Peyer's patch (tissue), 4 donors: ENCODE measurements around the gene CROCC. TPM values are rescaled to one million over a fixed set of nuclear protein-coding genes. Genes with fewer than 3 reads are reported as not detected.
A peak's percentile ranks its signal among the peaks of the same experiment; 100 is the strongest.
"Not testable (repeated sequence)": the region's sequence is repeated elsewhere in the genome, so short reads cannot be mapped to it uniquely, and the experiment has no call there.

ENCODE experiments used
- DNase-seq, 3 donors: peaks; one replicate each; pipeline ENCODE4 v3.0.0-alpha.2; 2017 to 2019
- H3K27ac ChIP-seq, 4 donors: fragments of 200-600 bp; sonication (generic); one replicate each; pipeline ENCODE4 v1.5.1; 2016 to 2019
- H3K27me3 ChIP-seq, 2 donors: fragments of 200-600 bp; sonication (generic); one replicate each; pipeline ENCODE4 v1.5.1; 2019
- H3K36me3 ChIP-seq, 3 donors: fragments of 200-600 bp; sonication (generic); one replicate each; pipeline ENCODE4 v1.5.1; 2016 to 2019
- H3K4me1 ChIP-seq, 4 donors: fragments of 200-600 bp; sonication (generic); one replicate each; pipeline ENCODE4 v1.5.1; 2016 to 2019
- H3K4me3 ChIP-seq, 4 donors: fragments of 200-600 bp; sonication (generic); 1 replicate in 3 of 4; 2 replicates in 1 of 4; pipeline ENCODE4 v1.5.1; 2016 to 2019; ENCODE audit warnings: mild to moderate bottlenecking in 1 of 4
- H3K9me3 ChIP-seq, 4 donors: fragments of 200-600 bp; sonication (generic); one replicate each; pipeline ENCODE4 v1.5.1; 2016 to 2019; ENCODE audit warnings: mild to moderate bottlenecking in 1 of 4
- POLR2A ChIP-seq, 2 donors: fragments of 450-650 bp; IDR thresholded peaks; one replicate each; pipeline ENCODE4 v1.5.1; 2017; ENCODE audit warnings: antibody characterized with exemption in 2 of 2, mild to moderate bottlenecking in 2 of 2, moderate library complexity in 2 of 2
- total RNA-seq, 4 donors: library from RNA; depleted of rRNA; stranded (reverse); fragments of >200 nt; gene quantifications; one replicate each; pipeline ENCODE4 v1.1.0, GENCODE V29; 2016
- TF ChIP-seq, protein P1 (sequence below), 6 experiments: fragments of 450-650 bp in 4 of 6; fragments of 200-600 bp in 2 of 6; sonication (generic) in 1 of 6; IDR thresholded peaks; one replicate each; pipeline ENCODE4 v1.5.1; 2017 to 2019; ENCODE audit warnings: antibody characterized with exemption in 6 of 6, mild to moderate bottlenecking in 3 of 6, moderate library complexity in 1 of 6

The CROCC gene, protein sequence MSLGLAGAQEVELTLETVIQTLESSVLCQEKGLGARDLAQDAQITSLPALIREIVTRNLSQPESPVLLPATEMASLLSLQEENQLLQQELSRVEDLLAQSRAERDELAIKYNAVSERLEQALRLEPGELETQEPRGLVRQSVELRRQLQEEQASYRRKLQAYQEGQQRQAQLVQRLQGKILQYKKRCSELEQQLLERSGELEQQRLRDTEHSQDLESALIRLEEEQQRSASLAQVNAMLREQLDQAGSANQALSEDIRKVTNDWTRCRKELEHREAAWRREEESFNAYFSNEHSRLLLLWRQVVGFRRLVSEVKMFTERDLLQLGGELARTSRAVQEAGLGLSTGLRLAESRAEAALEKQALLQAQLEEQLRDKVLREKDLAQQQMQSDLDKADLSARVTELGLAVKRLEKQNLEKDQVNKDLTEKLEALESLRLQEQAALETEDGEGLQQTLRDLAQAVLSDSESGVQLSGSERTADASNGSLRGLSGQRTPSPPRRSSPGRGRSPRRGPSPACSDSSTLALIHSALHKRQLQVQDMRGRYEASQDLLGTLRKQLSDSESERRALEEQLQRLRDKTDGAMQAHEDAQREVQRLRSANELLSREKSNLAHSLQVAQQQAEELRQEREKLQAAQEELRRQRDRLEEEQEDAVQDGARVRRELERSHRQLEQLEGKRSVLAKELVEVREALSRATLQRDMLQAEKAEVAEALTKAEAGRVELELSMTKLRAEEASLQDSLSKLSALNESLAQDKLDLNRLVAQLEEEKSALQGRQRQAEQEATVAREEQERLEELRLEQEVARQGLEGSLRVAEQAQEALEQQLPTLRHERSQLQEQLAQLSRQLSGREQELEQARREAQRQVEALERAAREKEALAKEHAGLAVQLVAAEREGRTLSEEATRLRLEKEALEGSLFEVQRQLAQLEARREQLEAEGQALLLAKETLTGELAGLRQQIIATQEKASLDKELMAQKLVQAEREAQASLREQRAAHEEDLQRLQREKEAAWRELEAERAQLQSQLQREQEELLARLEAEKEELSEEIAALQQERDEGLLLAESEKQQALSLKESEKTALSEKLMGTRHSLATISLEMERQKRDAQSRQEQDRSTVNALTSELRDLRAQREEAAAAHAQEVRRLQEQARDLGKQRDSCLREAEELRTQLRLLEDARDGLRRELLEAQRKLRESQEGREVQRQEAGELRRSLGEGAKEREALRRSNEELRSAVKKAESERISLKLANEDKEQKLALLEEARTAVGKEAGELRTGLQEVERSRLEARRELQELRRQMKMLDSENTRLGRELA (N-terminal part only)
- total RNA-seq, result 100 to 1,000 TPM in 1 of 4 donors, 10 to 100 TPM in 3; 14.7 to 298 (median 45.1) TPM

DNA sequence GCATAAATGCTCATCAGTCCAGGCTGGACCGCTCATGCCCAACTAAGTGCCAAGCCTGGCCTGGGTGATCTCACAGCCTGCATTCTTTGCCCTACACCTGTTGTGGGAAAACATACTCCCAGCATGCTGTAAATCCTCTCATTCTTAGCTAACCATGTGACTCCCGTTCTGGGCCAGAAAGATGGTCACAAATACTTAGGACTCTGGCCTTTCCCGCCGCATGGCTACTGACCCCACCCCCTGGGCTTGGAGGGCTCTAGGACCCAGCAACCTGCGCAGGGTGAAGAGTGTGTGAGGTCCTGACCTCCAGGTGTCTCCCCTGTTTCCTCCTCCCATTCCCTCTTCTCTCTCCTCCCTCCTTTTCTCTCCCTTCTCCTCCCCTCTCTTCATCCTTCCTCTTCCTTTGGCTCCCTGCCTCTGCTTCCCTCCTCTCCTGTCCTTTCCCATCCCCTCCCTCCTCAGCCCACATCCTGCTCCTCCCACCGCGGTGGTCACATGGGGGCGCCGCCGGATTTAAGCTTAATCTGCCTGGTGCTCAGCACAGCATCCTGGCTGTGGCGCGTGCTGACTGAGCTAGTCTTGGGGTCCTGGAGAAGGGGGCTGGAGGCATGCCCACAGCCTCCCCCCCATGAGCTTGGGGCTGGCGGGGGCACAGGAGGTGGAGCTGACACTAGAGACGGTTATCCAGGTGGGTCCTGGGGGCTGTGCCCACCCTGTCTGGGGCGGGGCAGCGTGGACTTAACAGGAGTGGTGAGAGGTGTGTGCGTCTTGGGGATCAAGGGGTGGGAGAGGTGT lies at the start of gene CROCC:
Gene CROCC (plus strand): TSS at position 541 of the 795 bp plus-strand sequence. CDS start 88 bp downstream, at position 629.
- Histone ChIP-seq H3K27me3 (no peaks in the 10 kb centered on the region), H3K4me1 (peaks cover 0 to 10% (median 6%) of the 10 kb centered on the region in 4 donors), H3K27ac (no peak within 1 kb of the TSS), H3K4me3 (peak within 1 kb of the TSS in 1 of 4 donors; percentile 1), H3K36me3 (no peaks in the 10 kb centered on the region), H3K9me3 (no peaks in the 10 kb centered on the region)
- TF ChIP-seq POLR2A (IDR thresholded peaks at IDR 0.05), result no peak
- DNase-seq, result peak; percentile 53 to 81 (median 62)

DNA sequence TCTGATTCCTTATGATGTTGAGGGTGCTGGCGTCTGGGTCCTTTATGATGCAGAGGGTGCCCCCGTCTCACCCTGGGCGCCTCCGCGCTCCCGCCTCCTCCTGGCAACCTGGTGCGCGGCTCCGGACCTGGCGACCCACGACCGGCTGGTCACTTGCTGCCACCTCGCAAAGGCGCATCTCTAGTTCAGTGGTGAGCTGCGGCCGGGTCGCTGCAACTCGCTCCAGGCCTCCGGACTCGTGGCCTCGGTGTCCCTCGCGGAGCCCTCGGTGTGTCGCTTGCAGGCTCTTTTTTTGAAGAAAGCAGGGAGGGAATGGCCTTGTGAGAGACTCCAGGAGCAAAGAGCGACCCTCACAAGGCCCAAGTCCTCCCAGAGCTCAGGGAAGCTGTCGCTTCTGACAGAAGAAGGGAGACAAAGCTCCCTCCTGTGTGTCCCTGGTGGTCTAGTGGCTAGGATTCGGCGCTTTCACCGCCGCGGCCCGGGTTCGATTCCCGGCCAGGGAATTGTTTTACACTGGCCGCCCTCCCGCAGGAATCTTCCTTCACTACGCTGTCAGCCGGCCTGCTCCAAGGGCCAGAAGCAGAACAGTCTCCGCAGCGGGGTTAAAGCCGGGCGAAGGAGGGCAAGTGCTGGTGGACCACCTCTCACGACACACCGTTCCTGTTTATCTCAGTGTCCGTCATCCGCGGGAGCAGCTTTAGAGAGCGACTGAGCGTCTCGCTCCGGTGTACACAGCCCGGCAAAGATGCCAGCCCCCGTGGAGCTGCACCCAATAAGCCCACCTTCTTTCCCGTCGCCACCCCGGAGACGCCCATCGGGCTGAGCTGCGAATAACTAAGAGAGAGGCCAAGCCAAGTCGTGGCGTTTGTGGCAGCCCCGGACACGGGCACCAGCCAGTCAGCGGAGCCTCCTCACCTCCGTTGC lies 49.3 kb upstream of the CROCC start:
- H3K27ac ChIP-seq, H3K27me3 ChIP-seq, H3K36me3 ChIP-seq, H3K4me1 ChIP-seq, H3K9me3 ChIP-seq: not testable (repeated sequence)
- peak in 2 of 3 donors; percentile 59 to 62 for DNase-seq
- H3K4me3 ChIP-seq, result peak overlapping the region in 3 of 4 donors; percentile 28 to 35 (median 30)

DNA sequence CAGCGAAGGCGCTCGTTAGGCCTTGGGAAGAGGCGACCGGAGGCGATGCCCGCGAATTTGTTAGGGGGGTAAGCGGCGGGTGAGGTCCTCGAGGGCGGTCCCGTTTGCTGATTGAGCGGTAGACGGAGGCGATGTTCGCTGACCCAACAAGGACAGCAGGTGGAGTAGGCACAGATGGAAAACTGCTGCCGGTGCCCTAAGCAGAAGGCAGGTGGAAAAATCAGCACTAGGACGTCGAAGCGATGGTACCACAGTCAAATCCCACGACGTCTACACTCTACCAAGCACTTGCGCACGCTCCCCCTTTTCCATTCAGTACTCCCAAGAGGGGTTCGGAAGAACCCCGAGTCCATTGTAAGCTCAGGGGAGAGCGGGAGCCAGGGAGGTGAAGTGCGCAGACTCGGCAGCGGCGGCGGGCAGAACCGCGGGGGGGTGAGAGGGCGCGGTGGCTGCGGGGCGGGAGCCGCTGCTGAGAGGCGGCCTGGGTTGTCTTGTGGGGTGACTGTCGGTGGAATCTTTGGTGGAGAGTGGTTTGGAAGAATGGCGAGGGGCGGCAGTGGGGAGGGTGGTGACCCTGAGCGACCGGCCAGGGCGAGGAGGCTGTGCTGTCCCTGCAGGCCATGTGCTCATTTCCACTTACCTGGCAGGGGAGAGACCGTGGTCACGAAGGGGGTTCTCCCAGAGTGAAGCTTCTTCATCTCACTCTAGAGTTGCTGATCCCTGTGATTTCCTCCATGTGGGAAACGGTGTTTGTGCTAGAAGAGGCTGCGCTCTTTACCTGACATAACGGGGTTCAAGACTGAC lies 48.5 kb upstream of the CROCC start:
- H3K9me3 ChIP-seq, H3K36me3 ChIP-seq, H3K27me3 ChIP-seq, H3K27ac ChIP-seq, H3K4me1 ChIP-seq: not testable (repeated sequence)
- peak; percentile 44 to 89 (median 83) for DNase-seq
- H3K4me3 ChIP-seq, result peak overlapping the region in 3 of 4 donors; percentile 28 to 43 (median 30)

DNA sequence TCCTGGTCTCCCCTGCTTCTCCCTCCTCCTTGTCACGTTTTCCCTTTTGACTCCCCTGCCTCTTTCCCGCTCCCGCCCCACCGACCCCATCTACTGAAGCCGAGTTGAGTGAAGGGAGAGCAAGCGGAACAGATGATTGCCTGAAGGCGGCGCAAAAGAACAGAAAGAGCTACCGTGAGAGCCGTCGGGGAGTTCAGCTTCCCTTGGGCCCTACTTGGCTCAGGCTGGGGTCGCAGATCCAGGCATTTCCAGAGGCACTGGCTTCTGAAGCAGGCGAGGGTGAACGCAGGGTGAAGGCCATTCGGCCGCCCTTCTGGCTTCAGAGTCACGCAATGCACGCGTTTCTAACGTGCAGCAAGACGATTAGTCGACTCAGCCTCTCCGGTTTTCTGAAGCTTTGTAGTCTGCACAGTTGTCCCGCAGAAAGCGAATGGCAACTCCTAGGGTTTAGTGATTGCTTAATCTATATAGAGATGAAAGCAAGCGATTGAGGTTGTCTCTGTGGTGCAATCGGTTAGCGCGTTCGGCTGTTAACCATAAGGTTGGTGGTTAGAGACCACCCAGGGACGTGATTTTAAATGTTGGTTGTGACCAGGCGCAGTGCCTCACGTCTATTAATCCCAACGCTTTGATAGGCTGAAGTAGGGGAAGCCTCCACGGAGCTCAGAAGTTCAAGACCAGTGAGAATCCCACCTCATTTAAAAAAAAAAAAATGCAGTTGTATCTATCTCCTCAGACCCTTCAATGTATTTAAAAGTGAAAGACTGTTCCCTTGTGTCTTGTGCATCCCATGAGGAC lies 46.6 kb upstream of the CROCC start:
- not testable (repeated sequence) for H3K27ac ChIP-seq, DNase-seq, H3K9me3 ChIP-seq, H3K4me1 ChIP-seq, H3K4me3 ChIP-seq, H3K27me3 ChIP-seq, H3K36me3 ChIP-seq

DNA sequence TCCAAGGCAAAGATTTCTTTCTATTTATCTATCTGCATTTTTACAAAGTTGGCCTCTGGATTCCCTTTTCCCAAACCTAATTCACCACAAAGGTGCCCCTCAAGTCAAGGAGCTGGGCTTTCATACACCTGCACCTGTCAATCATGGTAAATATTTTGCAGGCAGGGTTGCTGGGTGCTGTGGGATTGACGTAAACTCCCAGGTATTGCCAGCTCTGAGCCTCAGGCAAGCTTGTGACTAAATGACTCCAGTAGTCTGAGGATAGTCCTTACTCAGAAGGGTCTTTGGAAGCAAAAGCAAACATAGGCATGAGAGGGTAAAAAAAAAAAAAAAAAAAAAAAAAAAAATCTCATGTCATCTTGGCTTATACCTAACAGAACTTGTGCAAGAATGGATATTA lies 40.0 kb upstream of the CROCC start:
- not testable (repeated sequence) for H3K27me3 ChIP-seq, H3K4me1 ChIP-seq, H3K36me3 ChIP-seq, DNase-seq, H3K4me3 ChIP-seq, H3K27ac ChIP-seq, H3K9me3 ChIP-seq

DNA sequence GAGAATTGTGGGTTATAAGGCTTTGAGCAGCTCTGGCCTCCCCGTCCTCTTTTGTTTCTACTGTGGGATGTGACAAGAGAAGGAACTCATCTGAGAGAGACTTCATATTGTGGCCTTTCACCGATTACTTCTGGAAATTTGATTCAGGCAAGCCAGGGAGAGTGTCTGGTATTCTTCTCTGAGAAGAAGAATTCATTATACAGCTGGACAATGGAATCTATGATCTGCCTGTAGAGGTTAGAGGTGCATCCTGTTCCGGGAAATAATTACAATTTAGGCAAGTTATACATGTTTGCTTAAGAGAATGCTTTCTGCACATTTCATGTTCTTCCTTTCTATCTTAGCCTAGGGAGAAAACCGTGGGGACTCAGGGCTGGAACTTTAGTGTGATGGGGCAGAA lies 38.7 kb upstream of the CROCC start:
- Histone ChIP-seq H3K36me3 (no peaks in the 10 kb centered on the region), H3K4me1 (no peaks in the 10 kb centered on the region), H3K4me3 (no peak overlapping the region), H3K9me3 (no peaks in the 10 kb centered on the region), H3K27ac (no peak overlapping the region), H3K27me3 (no peaks in the 10 kb centered on the region)
- TF ChIP-seq, protein P1, sequence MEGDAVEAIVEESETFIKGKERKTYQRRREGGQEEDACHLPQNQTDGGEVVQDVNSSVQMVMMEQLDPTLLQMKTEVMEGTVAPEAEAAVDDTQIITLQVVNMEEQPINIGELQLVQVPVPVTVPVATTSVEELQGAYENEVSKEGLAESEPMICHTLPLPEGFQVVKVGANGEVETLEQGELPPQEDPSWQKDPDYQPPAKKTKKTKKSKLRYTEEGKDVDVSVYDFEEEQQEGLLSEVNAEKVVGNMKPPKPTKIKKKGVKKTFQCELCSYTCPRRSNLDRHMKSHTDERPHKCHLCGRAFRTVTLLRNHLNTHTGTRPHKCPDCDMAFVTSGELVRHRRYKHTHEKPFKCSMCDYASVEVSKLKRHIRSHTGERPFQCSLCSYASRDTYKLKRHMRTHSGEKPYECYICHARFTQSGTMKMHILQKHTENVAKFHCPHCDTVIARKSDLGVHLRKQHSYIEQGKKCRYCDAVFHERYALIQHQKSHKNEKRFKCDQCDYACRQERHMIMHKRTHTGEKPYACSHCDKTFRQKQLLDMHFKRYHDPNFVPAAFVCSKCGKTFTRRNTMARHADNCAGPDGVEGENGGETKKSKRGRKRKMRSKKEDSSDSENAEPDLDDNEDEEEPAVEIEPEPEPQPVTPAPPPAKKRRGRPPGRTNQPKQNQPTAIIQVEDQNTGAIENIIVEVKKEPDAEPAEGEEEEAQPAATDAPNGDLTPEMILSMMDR (IDR thresholded peaks at IDR 0.05), result no peak
- TF ChIP-seq POLR2A (IDR thresholded peaks at IDR 0.05), result no peak
- no peak for DNase-seq

DNA sequence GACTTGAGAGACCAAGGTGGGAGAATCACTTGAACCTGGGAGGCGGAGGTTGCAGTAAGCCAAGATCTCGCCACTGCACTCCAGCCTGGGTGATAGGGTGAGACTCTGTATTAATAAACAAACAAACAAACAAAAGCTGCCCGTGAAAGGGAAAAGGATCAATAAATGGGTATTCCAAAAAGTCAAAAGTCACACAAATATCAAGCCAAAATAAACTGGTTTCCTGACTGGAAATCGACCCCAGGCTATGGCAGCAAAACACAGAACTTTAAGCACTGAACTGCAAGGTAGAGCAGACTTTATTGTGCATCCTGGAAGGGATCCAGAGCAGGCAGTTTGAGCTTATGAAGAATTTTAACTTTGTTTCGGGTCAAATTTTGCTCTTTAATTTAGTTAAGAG lies 37.2 kb upstream of the CROCC start:
- H3K27me3 ChIP-seq, H3K4me1 ChIP-seq: not testable (repeated sequence)

More for the DNA sequence above, 37.2 kb upstream of the CROCC start:
- H3K36me3 ChIP-seq, H3K9me3 ChIP-seq, DNase-seq, H3K4me3 ChIP-seq, H3K27ac ChIP-seq: not testable (repeated sequence)
